ENCODE measurements around the gene FAT2. TPM values are rescaled to one million over a fixed set of nuclear protein-coding genes. Genes with fewer than 3 reads are reported as not detected.

The FAT2 gene
- total and polyA plus RNA-seq, 10 of the 15 experiments (the other 5 are each of a cell fraction or from before 2014, with no cell fraction given) = 0.01 to 0.06 (median 0.03) TPM; not detected in 3

DNA sequence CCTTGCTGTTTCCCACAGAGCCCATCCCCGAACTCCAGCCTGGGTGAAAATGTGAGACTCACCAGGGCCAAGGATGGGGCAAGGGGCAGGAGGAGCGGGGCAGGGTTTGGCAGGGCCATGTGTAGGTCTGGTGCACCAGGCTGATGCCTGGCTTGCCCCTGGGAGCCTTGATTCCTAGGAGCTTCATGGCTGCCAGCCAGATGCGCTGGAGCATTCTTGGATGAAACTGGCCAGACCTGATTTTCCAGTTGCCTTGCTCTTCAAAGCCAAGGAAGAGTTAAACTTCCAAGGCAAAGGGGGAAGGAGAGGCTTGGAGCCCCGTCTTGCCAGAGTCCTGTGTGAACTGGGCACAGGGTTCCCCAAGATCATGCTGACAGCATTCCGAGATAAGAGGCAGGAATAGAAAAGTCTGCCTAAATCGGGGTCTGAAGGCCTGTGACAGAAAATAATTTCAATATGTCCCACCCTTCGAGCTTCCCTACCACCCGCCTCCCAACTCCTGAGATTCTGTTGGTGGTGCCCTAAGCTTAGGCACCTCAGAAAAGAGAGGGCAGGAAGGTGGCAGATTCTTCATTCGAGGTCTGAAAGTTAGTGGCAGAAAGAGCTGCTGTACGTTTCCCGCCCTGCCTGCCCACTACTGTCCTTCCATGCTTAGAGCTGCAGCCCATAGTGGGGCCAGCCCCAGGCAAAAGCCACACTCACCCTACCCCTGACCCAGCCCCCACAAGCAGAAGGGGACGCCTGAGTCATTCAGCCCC lies 20.4 kb downstream of the FAT2 start:
- H2AFZ ChIP-seq (ENCODE audit: control insufficient read depth, low read depth, low read length) = no peak overlapping the region
- no peaks in the 10 kb centered on the region; the same call in 2 of the 3 replicates for H3K9me3 ChIP-seq (replicated peaks; ENCODE audit: control insufficient read depth, insufficient read depth, low read length)
- H3K36me3 ChIP-seq (ENCODE audit: control insufficient read depth in 2 of 2, insufficient read depth in 2 of 2, low read length in 1 of 2) = no peaks in the 10 kb centered on the region
- no peak overlapping the region for H3K27ac ChIP-seq (ENCODE audit: control insufficient read depth, insufficient read depth)
- in situ Hi-C loops (cut with MboI) (no loop called here), intact Hi-C loops (cut with micrococcal nuclease; ENCODE audit: unreplicated experiment) (no loop called here)
- SMC1A ChIA-PET (ENCODE audit: uncharacterized antibody, unreplicated experiment) = interaction anchor here (1.3 to 1.7 kb wide), 2 partner anchors 39 to 43 kb away, joined by 3 to 4 read pairs; no protein-coding TSS in a partner anchor
- no peak for FAIRE-seq
- H3K27me3 ChIP-seq (replicated peaks in 1 of 2; ENCODE audit: control insufficient read depth in 2 of 2, insufficient read depth in 2 of 2, low read length in 1 of 2) = peaks cover 2 to 3% of the 10 kb centered on the region in 2 experiments; a peak in 2 of 4 replicates
- no peaks in the 10 kb centered on the region; the same call in 1 of the 2 replicates for H3K4me1 ChIP-seq (ENCODE audit: control insufficient read depth, insufficient read depth, low read length)
- H3K9ac ChIP-seq (ENCODE audit: control insufficient read depth, insufficient read depth, low read length) = no peak overlapping the region
- BruUV-seq (replicated peaks) = no TSS peak
- CTCF ChIA-PET = interaction anchor here (0.6 to 1.4 kb wide), 3 partner anchors 13 to 70 kb away, joined by 3 to 6 read pairs (median 3); no protein-coding TSS in a partner anchor
- H3K4me3 ChIP-seq = no peak overlapping the region
- POLR2A ChIA-PET = interaction anchor here (1.0 to 1.5 kb wide), 2 partner anchors 8 to 12 kb away, joined by 3 read pairs; no protein-coding TSS in a partner anchor
- DNase-seq (ENCODE audit: low read depth, low spot score) = no peak
- H3K79me2 ChIP-seq (ENCODE audit: control insufficient read depth, insufficient read depth, low read length) = no peaks in the 10 kb centered on the region
- TF ChIP-seq IKZF1 (conservative IDR thresholded peaks at IDR 0.05) (no peak), BACH1 (IDR thresholded peaks at IDR 0.05; ENCODE audit: borderline replicate concordance) (no peak), RBBP5 (conservative IDR thresholded peaks at IDR 0.05) (no peak), CREM (IDR thresholded peaks at IDR 0.05; ENCODE audit: low read depth) (no peak)
- TF ChIP-seq, protein P1, sequence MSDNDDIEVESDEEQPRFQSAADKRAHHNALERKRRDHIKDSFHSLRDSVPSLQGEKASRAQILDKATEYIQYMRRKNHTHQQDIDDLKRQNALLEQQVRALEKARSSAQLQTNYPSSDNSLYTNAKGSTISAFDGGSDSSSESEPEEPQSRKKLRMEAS (IDR thresholded peaks at IDR 0.05; ENCODE audit: low read depth, low read length) = no peak
- TF ChIP-seq, protein P2, sequence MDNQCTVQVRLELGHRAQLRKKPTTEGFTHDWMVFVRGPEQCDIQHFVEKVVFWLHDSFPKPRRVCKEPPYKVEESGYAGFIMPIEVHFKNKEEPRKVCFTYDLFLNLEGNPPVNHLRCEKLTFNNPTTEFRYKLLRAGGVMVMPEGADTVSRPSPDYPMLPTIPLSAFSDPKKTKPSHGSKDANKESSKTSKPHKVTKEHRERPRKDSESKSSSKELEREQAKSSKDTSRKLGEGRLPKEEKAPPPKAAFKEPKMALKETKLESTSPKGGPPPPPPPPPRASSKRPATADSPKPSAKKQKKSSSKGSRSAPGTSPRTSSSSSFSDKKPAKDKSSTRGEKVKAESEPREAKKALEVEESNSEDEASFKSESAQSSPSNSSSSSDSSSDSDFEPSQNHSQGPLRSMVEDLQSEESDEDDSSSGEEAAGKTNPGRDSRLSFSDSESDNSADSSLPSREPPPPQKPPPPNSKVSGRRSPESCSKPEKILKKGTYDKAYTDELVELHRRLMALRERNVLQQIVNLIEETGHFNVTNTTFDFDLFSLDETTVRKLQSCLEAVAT (IDR thresholded peaks at IDR 0.05) = no peak
- TF ChIP-seq, protein P3, sequence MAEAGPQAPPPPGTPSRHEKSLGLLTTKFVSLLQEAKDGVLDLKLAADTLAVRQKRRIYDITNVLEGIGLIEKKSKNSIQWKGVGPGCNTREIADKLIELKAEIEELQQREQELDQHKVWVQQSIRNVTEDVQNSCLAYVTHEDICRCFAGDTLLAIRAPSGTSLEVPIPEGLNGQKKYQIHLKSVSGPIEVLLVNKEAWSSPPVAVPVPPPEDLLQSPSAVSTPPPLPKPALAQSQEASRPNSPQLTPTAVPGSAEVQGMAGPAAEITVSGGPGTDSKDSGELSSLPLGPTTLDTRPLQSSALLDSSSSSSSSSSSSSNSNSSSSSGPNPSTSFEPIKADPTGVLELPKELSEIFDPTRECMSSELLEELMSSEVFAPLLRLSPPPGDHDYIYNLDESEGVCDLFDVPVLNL (IDR thresholded peaks at IDR 0.05; ENCODE audit: low read depth, low read length) = no peak
- H3K4me2 ChIP-seq (ENCODE audit: control insufficient read depth, insufficient read depth) = no peak overlapping the region
- WGBS (ENCODE audit: insufficient coverage, insufficient replicate concordance, low lambda C conversion rate, missing lambda C conversion rate) = 38% methylated on average over 12 of the region's 12 CpGs
- RAD21 ChIA-PET (ENCODE audit: unreplicated experiment) = interaction anchor here (0.6 kb wide), 1 partner anchor 14 kb away, joined by 3 read pairs; no protein-coding TSS in a partner anchor
- no peak for ATAC-seq
- no peaks in the 10 kb centered on the region for H4K20me1 ChIP-seq (ENCODE audit: control insufficient read depth, insufficient read depth)
